Urinary bladder (tissue), 4 donors: ENCODE results near the gene PTPRN2. TPM values are rescaled to one million over a fixed set of nuclear protein-coding genes. Genes with fewer than 3 reads are reported as not detected.

Experiments
- DNase-seq: peaks from one replicate; pipeline ENCODE4 v3.0.0-alpha.2; 2015; ENCODE audit errors: extremely low spot score
- H3K27ac ChIP-seq: one replicate; pipeline ENCODE4 v1.5.1; 2013; ENCODE audit warnings: low read depth, mild to moderate bottlenecking, moderate library complexity
- H3K36me3 ChIP-seq: one replicate; pipeline ENCODE4 v1.6.1; 2013; ENCODE audit warnings: mild to moderate bottlenecking, moderate library complexity; ENCODE audit not compliant: insufficient read depth
- H3K4me1 ChIP-seq: one replicate; pipeline ENCODE4 v1.6.1; 2013; ENCODE audit warnings: mild to moderate bottlenecking, moderate library complexity; ENCODE audit not compliant: insufficient read depth
- H3K4me3 ChIP-seq: one replicate; pipeline ENCODE4 v1.5.1; 2013; ENCODE audit warnings: low read depth, low read length
- WGBS: extraction: QIAGEN DNeasy Blood & Tissue Kit; methylation state at CpG from one replicate; pipeline ENCODE4 v1.1.7; 2013; 5-methylcytosine and 5-hydroxymethylcytosine counted together
- polyA plus RNA-seq: library from polyadenylated mRNA; stranded (reverse); fragments of 200-250 nt; gene quantifications from one replicate; pipeline ENCODE4 v1.2.3, GENCODE V29; 2013
- total RNA-seq: library from RNA; depleted of rRNA; stranded (reverse); fragments of >200 nt; gene quantifications from one replicate; pipeline ENCODE4 v1.2.3, GENCODE V29; 2014
- donor health status: healthy with polysubstance abuse.
- donor health status: healthy.

Gene PTPRN2
- total and polyA plus RNA-seq, 2 donors, result 2.8 to 4.4 TPM

- H3K27ac ChIP-seq, result no peak overlapping the region
- H3K4me1 ChIP-seq, result no peaks in the 10 kb centered on the region
- no peaks in the 10 kb centered on the region for H3K36me3 ChIP-seq
- WGBS, result 91% methylated on average over 22 of the region's 22 CpGs
- H3K4me3 ChIP-seq, result no peak overlapping the region
- no peak for DNase-seq
Measured at GRCh38 chr7:158028971-158029370, 558.7 kb downstream of the PTPRN2 start.

GRCh38 chr7:158028290-158028941 is 559.2 kb downstream of the PTPRN2 start:
- H3K27ac ChIP-seq, result no peak overlapping the region
- H3K4me3 ChIP-seq, result no peak overlapping the region
- no peaks in the 10 kb centered on the region for H3K4me1 ChIP-seq
- WGBS, result 71% methylated on average over 22 of the region's 22 CpGs
- H3K36me3 ChIP-seq, result no peaks in the 10 kb centered on the region
- DNase-seq, result no peak

- Histone ChIP-seq H3K27ac (no peak overlapping the region), H3K4me1 (no peaks in the 10 kb centered on the region), H3K36me3 (no peaks in the 10 kb centered on the region), H3K4me3 (no peak overlapping the region)
- no peak for DNase-seq
- WGBS, result 87% methylated on average over 6 of the region's 6 CpGs
Measured at GRCh38 chr7:158027646-158028045, 560.0 kb downstream of the PTPRN2 start.

- Histone ChIP-seq H3K4me3 (no peak overlapping the region), H3K4me1 (no peaks in the 10 kb centered on the region), H3K27ac (no peak overlapping the region), H3K36me3 (no peaks in the 10 kb centered on the region)
- 92% methylated on average over 17 of the region's 17 CpGs for WGBS
- no peak for DNase-seq
Measured at GRCh38 chr7:158026636-158027265, 560.9 kb downstream of the PTPRN2 start.

- Histone ChIP-seq H3K36me3 (no peaks in the 10 kb centered on the region), H3K27ac (no peak overlapping the region), H3K4me3 (no peak overlapping the region), H3K4me1 (no peaks in the 10 kb centered on the region)
- no peak for DNase-seq
- WGBS, result 89% methylated on average over 30 of the region's 30 CpGs
Measured at GRCh38 chr7:158025686-158026600, 561.7 kb downstream of the PTPRN2 start.

GRCh38 chr7:158024881-158025280 is 562.7 kb downstream of the PTPRN2 start:
- whole genome bisulfite sequencing, result 84% methylated on average over 5 of the region's 5 CpGs
- Histone ChIP-seq H3K4me3 (no peak overlapping the region), H3K36me3 (no peaks in the 10 kb centered on the region), H3K27ac (no peak overlapping the region), H3K4me1 (no peaks in the 10 kb centered on the region)
- DNase-seq, result no peak

- DNase-seq, result no peak
- H3K4me3 ChIP-seq, result no peak overlapping the region
- 82% methylated on average over 6 of the region's 6 CpGs for WGBS
Measured at GRCh38 chr7:158024351-158024715, 563.3 kb downstream of the PTPRN2 start.

GRCh38 chr7:158023681-158024350 is 563.8 kb downstream of the PTPRN2 start:
- H3K4me3 ChIP-seq, result no peak overlapping the region
- no peaks in the 10 kb centered on the region for H3K4me1 ChIP-seq
- WGBS, result 91% methylated on average over 7 of the region's 7 CpGs
- no peaks in the 10 kb centered on the region for H3K36me3 ChIP-seq
- no peak overlapping the region for H3K27ac ChIP-seq
- DNase-seq, result no peak

More at GRCh38 chr7:158024351-158024715, 563.3 kb downstream of the PTPRN2 start:
- Histone ChIP-seq H3K27ac (no peak overlapping the region), H3K4me1 (no peaks in the 10 kb centered on the region), H3K36me3 (no peaks in the 10 kb centered on the region)

- Histone ChIP-seq H3K4me1 (no peaks in the 10 kb centered on the region), H3K36me3 (no peaks in the 10 kb centered on the region), H3K4me3 (no peak overlapping the region), H3K27ac (no peak overlapping the region)
- DNase-seq, result no peak
- WGBS, result 81% methylated on average over 8 of the region's 8 CpGs
Measured at GRCh38 chr7:158023157-158023556, 564.5 kb downstream of the PTPRN2 start.

GRCh38 chr7:158022601-158023000 is 565.0 kb downstream of the PTPRN2 start:
- WGBS, result 83% methylated on average over 9 of the region's 9 CpGs
- Histone ChIP-seq H3K27ac (no peak overlapping the region), H3K4me3 (no peak overlapping the region), H3K36me3 (no peaks in the 10 kb centered on the region), H3K4me1 (no peaks in the 10 kb centered on the region)
- DNase-seq, result no peak

- DNase-seq, result no peak
- Histone ChIP-seq H3K4me1 (no peaks in the 10 kb centered on the region), H3K27ac (no peak overlapping the region), H3K4me3 (no peak overlapping the region), H3K36me3 (no peaks in the 10 kb centered on the region)
- 98% methylated on average over 4 of the region's 4 CpGs for WGBS
Measured at GRCh38 chr7:158021836-158022235, 565.8 kb downstream of the PTPRN2 start.

GRCh38 chr7:158020706-158021095 is 566.9 kb downstream of the PTPRN2 start:
- Histone ChIP-seq H3K36me3 (no peaks in the 10 kb centered on the region), H3K27ac (no peak overlapping the region), H3K4me1 (no peaks in the 10 kb centered on the region), H3K4me3 (no peak overlapping the region)
- no peak for DNase-seq
- WGBS, result 90% methylated on average over 8 of the region's 8 CpGs
